Neural cell (in vitro differentiated cells): ENCODE data around the gene PRKAG2.

ENCODE experiments used
- CTCF ChIP-seq: fragments of 450-650 bp; IDR thresholded peaks from 2 replicates; pipeline ENCODE4 v1.5.1; 2014; ENCODE audit warnings: antibody characterized with exemption, mild to moderate bottlenecking, moderate library complexity; ENCODE audit not compliant: poor library complexity, severe bottlenecking
- EZH2 ChIP-seq: fragments of 200-600, 300-800 bp; shearing (Covaris generic), sonication (generic); IDR thresholded peaks from 2 replicates; pipeline ENCODE4 v1.6.1; 2014; ENCODE audit warnings: antibody characterized with exemption, low read length, borderline replicate concordance, mild to moderate bottlenecking; ENCODE audit not compliant: insufficient read depth, poor library complexity, severe bottlenecking
- MXI1 ChIP-seq: fragments of 450-650 bp; conservative IDR thresholded peaks from 2 replicates; pipeline ENCODE4 v1.6.1; 2014; ENCODE audit warnings: antibody characterized with exemption, mild to moderate bottlenecking; ENCODE audit not compliant: poor library complexity, severe bottlenecking
- SMC3 ChIP-seq: fragments of 450-650 bp; conservative IDR thresholded peaks from 2 replicates; pipeline ENCODE4 v1.6.1; 2014; ENCODE audit warnings: antibody characterized with exemption, mild to moderate bottlenecking, moderate library complexity; ENCODE audit not compliant: poor library complexity
- TAF1 ChIP-seq: IDR thresholded peaks from 2 replicates; pipeline ENCODE4 v1.6.1; 2012; ENCODE audit warnings: low read depth

GRCh38 chr7:151777908-151778670 lies 98.8 kb downstream of the PRKAG2 start:
- no peak for TF ChIP-seq EZH2
- TF ChIP-seq TAF1, result no peak
- no peak for TF ChIP-seq CTCF
- no peak for TF ChIP-seq MXI1
- no peak for TF ChIP-seq SMC3
